Vagina (tissue), 2 donors: ENCODE results near the gene ATR.

Source experiments
- CTCF ChIP-seq, 3 experiments: fragments of 450-650 bp in 2 of 3; fragments of 200-600 bp in 1 of 3; sonication (generic) in 1 of 3; IDR thresholded peaks; one replicate each; pipeline ENCODE4 v1.5.1; 2017 to 2019; ENCODE audit warnings: antibody characterized with exemption in 3 of 3, mild to moderate bottlenecking in 2 of 3, moderate library complexity in 2 of 3
- POLR2A ChIP-seq, 2 donors: fragments of 450-650 bp; IDR thresholded peaks; one replicate each; pipeline ENCODE4 v1.6.1; 2017; ENCODE audit warnings: antibody characterized with exemption in 2 of 2, mild to moderate bottlenecking in 2 of 2, moderate library complexity in 2 of 2
- POLR2AphosphoS5 ChIP-seq, 2 donors: sonication (generic); formaldehyde crosslinking; IDR thresholded peaks; one replicate each; pipeline ENCODE4 v1.9.0; 2017; ENCODE audit warnings: antibody characterized with exemption in 2 of 2, mild to moderate bottlenecking in 2 of 2, low read depth in 1 of 2; ENCODE audit not compliant: insufficient read depth in 1 of 2

GRCh38 chr3:142502187-142502985 lies 76.1 kb downstream of the ATR start:
- TF ChIP-seq CTCF (IDR thresholded peaks at IDR 0.05) (no peak), POLR2A (IDR thresholded peaks at IDR 0.05) (no peak), POLR2AphosphoS5 (IDR thresholded peaks at IDR 0.05; ENCODE audit: insufficient read depth in 1 of 2, low read depth in 1 of 2) (no peak)
